K562 (cell line): Measurements from ENCODE around the gene CYFIP2. TPM values are rescaled to one million over a fixed set of nuclear protein-coding genes. Genes with fewer than 3 reads are reported as not detected.

Experiments
- ATAC-seq: fragments of 200-7000 bp; cut with Tn5 transposase; 3 replicates; pipeline ENCODE4 v1.9.1; 2020; ENCODE audit warnings: moderate library complexity
- BruUV-seq: library from RNA; stranded (reverse); fragments of 400-500 nt; replicated peaks from 2 replicates; lab custom pipeline; 2021; lab: Mats Ljungman, UMichigan
- CTCF ChIA-PET: fragments of 300-600 bp; formaldehyde crosslinking; extraction: SDS; loops from one replicate; lab custom pipeline; 2021; ENCODE audit warnings: low intra/inter-chr PET ratio; lab: Yijun Ruan, JAX
- POLR2A ChIA-PET: fragments of 300-600, 350-650 bp; sonication (Branson Sonifier 250); formaldehyde crosslinking; extraction: SDS; loops from one replicate; lab custom pipeline; 2021; ENCODE audit warnings: antibody characterized with exemption, inconsistent platforms; lab: Yijun Ruan, JAX
- DNase-seq, 4 experiments: peaks; one replicate each; pipeline versions ENCODE4 v3.0.0 to v3.0.0-alpha.2; 2011 to 2018; ENCODE audit warnings: low spot score in 3 of 4, mixed read lengths in 3 of 4; ENCODE audit errors: extremely low read depth in 1 of 4
- FAIRE-seq: peaks from 2 replicates; lab custom pipeline; 2011; peaks lifted over from hg19 to GRCh38; lab: Jason Lieb, UNC
- H2AFZ ChIP-seq: 2 replicates; pipeline ENCODE4 v1.6.0; 2011; ENCODE audit warnings: low read depth, low read length, control low read depth, inconsistent platforms
- H3K27ac ChIP-seq: fragments of 200-600 bp; 3 replicates; pipeline ENCODE4 v1.8.0; 2011; ENCODE audit warnings: low read depth, mild to moderate bottlenecking, control low read depth, inconsistent platforms, low read length, moderate library complexity, mixed read lengths; ENCODE audit errors: extremely low read depth
- H3K27me3 ChIP-seq, 2 experiments: fragments of 300-600 bp in 1 of 2; 2 replicates in 1 of 2; 3 replicates in 1 of 2; pipeline versions ENCODE4 v1.6.0 to v1.8.0; 2011; ENCODE audit warnings: inconsistent platforms in 2 of 2, low read length in 2 of 2, mild to moderate bottlenecking in 1 of 2, mixed read lengths in 1 of 2, moderate library complexity in 1 of 2; ENCODE audit not compliant: control insufficient read depth in 2 of 2, insufficient read depth in 2 of 2
- H3K36me3 ChIP-seq: fragments of 300-600 bp; 3 replicates; pipeline ENCODE4 v1.8.0; 2011; ENCODE audit warnings: mild to moderate bottlenecking, low read length, inconsistent platforms; ENCODE audit not compliant: control insufficient read depth, insufficient read depth
- H3K4me1 ChIP-seq, 2 experiments: fragments of 200-600 bp in 1 of 2; replicated peaks in 1 of 2; 2 replicates in 1 of 2; 3 replicates in 1 of 2; pipeline versions ENCODE4 v1.5.1 to v1.8.0; 2011; ENCODE audit warnings: inconsistent platforms in 2 of 2, low read length in 2 of 2, mild to moderate bottlenecking in 1 of 2, mixed read lengths in 1 of 2, moderate library complexity in 1 of 2; ENCODE audit not compliant: control insufficient read depth in 2 of 2, insufficient read depth in 2 of 2
- H3K4me2 ChIP-seq: 2 replicates; pipeline ENCODE4 v1.6.1; 2011; ENCODE audit warnings: low read length, control low read depth, inconsistent platforms, mixed read lengths; ENCODE audit not compliant: insufficient read depth
- H3K4me3 ChIP-seq: fragments of 200-600 bp; sonication (generic), shearing (Covaris generic); 2 replicates; pipeline ENCODE4 v1.5.1; 2016; ENCODE audit warnings: control low read depth, inconsistent platforms
- H3K79me2 ChIP-seq: fragments of 200-600 bp; 3 replicates; pipeline ENCODE4 v1.8.0; 2011; ENCODE audit warnings: low read length, inconsistent platforms; ENCODE audit not compliant: control insufficient read depth, insufficient read depth
- H3K9ac ChIP-seq, 2 experiments: 2 replicates each; pipeline versions ENCODE4 v1.6.0 to v1.6.1; 2011; ENCODE audit warnings: low read depth in 2 of 2, low read length in 2 of 2, control low read depth in 1 of 2, inconsistent platforms in 1 of 2, mild to moderate bottlenecking in 1 of 2, mixed read lengths in 1 of 2; ENCODE audit not compliant: insufficient read depth in 1 of 2
- H3K9me1 ChIP-seq: one replicate; pipeline ENCODE4 v1.6.0; 2011; ENCODE audit warnings: inconsistent platforms, mild to moderate bottlenecking, low read length, moderate library complexity; ENCODE audit not compliant: control insufficient read depth, insufficient read depth
- H3K9me3 ChIP-seq: replicated peaks from 2 replicates; pipeline ENCODE4 v1.5.1; 2011; ENCODE audit warnings: low read depth, low read length, inconsistent platforms; ENCODE audit not compliant: control insufficient read depth, insufficient read depth
- H4K20me1 ChIP-seq: replicated peaks from 2 replicates; pipeline ENCODE4 v1.6.1; 2011; ENCODE audit warnings: low read length, inconsistent platforms, mixed read lengths; ENCODE audit not compliant: control insufficient read depth, insufficient read depth
- HDAC6 ChIP-seq: IDR thresholded peaks from 2 replicates; pipeline ENCODE4 v1.6.1; 2012; ENCODE audit warnings: low read depth, mild to moderate bottlenecking, control low read depth, inconsistent platforms, low read length, moderate library complexity
- HOXB6 ChIP-seq: fragments of 250-450 bp; sonication (Bioruptor Pico); IDR thresholded peaks from 2 replicates; pipeline ENCODE4 v1.5.1; 2022; ENCODE audit warnings: mild to moderate bottlenecking, borderline replicate concordance
- MCM5 ChIP-seq: fragments of 450-650 bp; IDR thresholded peaks from 2 replicates; pipeline ENCODE4 v1.6.1; 2016; ENCODE audit warnings: low read depth
- NFRKB ChIP-seq: fragments of 450-650 bp; IDR thresholded peaks from 2 replicates; pipeline ENCODE4 v1.6.1; 2016; ENCODE audit warnings: low read depth
- RBM25 ChIP-seq: fragments of 200-400 bp; formaldehyde crosslinking; IDR thresholded peaks from 2 replicates; pipeline ENCODE4 v1.6.1; 2018; ENCODE audit warnings: low read length, low read depth, moderate library complexity; ENCODE audit not compliant: severe bottlenecking
- SRF ChIP-seq, 2 experiments: fragments of 250-450, 450-650 bp in 1 of 2; sonication (Bioruptor Pico) in 1 of 2; sonication (generic) in 1 of 2; formaldehyde crosslinking; IDR thresholded peaks; 2 replicates each; pipeline versions ENCODE4 v1.5.0 to v1.5.1; 2020 to 2022; ENCODE audit warnings: mild to moderate bottlenecking in 1 of 2, missing genetic modification reagents in 1 of 2
- ZFP36 ChIP-seq: fragments of 150-350 bp; IDR thresholded peaks from 2 replicates; pipeline ENCODE4 v1.6.1; 2018; ENCODE audit warnings: low read length, low read depth; ENCODE audit not compliant: partially characterized antibody
- ZNF23 ChIP-seq: fragments of 250-450 bp; sonication (Bioruptor Pico); IDR thresholded peaks from 2 replicates; pipeline ENCODE4 v1.4.0; 2020; ENCODE audit warnings: mild to moderate bottlenecking
- ZNF57 ChIP-seq: fragments of 450-650 bp; formaldehyde crosslinking; IDR thresholded peaks from 2 replicates; pipeline ENCODE4 v1.4.0; 2020; ENCODE audit warnings: mild to moderate bottlenecking, moderate library complexity
- WGBS: fragments of 100-300 bp; shearing (Covaris generic); methylation state at CpG from one replicate; pipeline ENCODE4 v1.1.6; 2016; ENCODE audit warnings: low coverage, mixed read lengths; ENCODE audit not compliant: insufficient coverage; ENCODE audit errors: missing lambda C conversion rate; 5-methylcytosine and 5-hydroxymethylcytosine counted together
- in situ Hi-C: fragments of 300-500 bp; cut with MboI; formaldehyde crosslinking; loops from 4 replicates; pipeline ENCODE4 v1.15.0; 2018; ENCODE audit warnings: inconsistent platforms, mixed read lengths
- intact Hi-C: fragments of 100-400 bp; cut with micrococcal nuclease; formaldehyde crosslinking; loops from 2 replicates; pipeline ENCODE4 v1.14.2; 2022
- polyA plus RNA-seq, 8 experiments: library from polyadenylated mRNA; depleted of rRNA in 4 of 8; stranded (reverse) in 5 of 8; unstranded in 3 of 8; fragments of >200 nt; fragmentation: Nextera tagmentation in 2 of 8; fragmentation: Illumina TruSeq in 1 of 8; extraction: Ambion mirVana in 2 of 8; extraction: Trizol in 1 of 8; gene quantifications; 2 replicates each; pipeline versions ENCODE4 v1.2.1 to v1.2.3, GENCODE V29; 2011 to 2014; ENCODE audit warnings: inconsistent platforms in 1 of 8, missing spikeins in 1 of 8
- total RNA-seq, 7 experiments: library from RNA; depleted of rRNA in 6 of 7; stranded (reverse); fragments of >200 nt in 6 of 7; fragmentation: Illumina TruSeq in 2 of 7; extraction: Trizol in 2 of 7; gene quantifications; 2 replicates each; pipeline versions ENCODE4 v1.2.1 to v1.2.3, GENCODE V29; 2011 to 2021; ENCODE audit warnings: low replicate concordance in 1 of 7

The CYFIP2 gene
- total and polyA plus RNA-seq, 9 of the 15 experiments (the other 6 are each of a cell fraction or from before 2014, with no cell fraction given), result 0.76 to 2.9 (median 1.4) TPM; not detected in 1

DNA sequence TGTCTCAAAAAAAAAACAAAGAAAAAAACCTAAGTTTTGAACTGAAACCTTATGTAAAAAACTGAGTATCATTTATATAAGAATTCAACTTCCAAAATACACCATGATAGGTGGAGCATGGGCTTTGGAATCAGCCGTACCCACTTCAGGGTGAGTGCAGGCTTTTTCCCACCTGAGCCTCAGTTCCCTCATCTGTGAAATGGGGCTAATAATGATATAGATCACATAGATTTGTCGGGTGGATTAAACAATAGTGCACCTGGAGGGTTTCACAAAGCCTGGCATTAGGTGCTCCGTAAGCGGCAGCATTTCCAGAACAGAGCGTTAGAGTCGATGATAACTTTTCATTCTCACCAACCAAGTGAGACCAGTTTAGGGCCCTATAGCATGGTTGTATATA, 91.9 kb downstream of the CYFIP2 start:
- BruUV-seq, result no TSS peak
- H3K9ac ChIP-seq, result no peak overlapping the region
- no peaks in the 10 kb centered on the region for H3K79me2 ChIP-seq
- H3K36me3 ChIP-seq, result no peaks in the 10 kb centered on the region
- peaks cover 0 to 11% of the 10 kb centered on the region in 2 experiments; a peak in 2 of 5 replicates for H3K27me3 ChIP-seq
- intact Hi-C loops (no loop called here), in situ Hi-C loops (no loop called here)
- H3K4me3 ChIP-seq, result no peak overlapping the region
- no peak overlapping the region for H3K27ac ChIP-seq
- H2AFZ ChIP-seq, result no peak overlapping the region
- CTCF ChIA-PET, result no interaction called here
- H3K9me1 ChIP-seq, result no peaks in the 10 kb centered on the region
- TF ChIP-seq RBM25, result peak; percentile 63
- TF ChIP-seq ZFP36, result no peak
- TF ChIP-seq, all 486 proteins: peak for 1
- DNase-seq, result no peak
- Histone ChIP-seq H3K4me1 (peaks cover 7 to 27% of the 10 kb centered on the region in 2 experiments; a peak in 4 of 5 replicates), H3K9me3 (no peaks in the 10 kb centered on the region), H3K4me2 (no peak overlapping the region), H4K20me1 (0 out of 2 replicates have a peak, but pooled peaks cover 1% of the 10 kb centered on the region)
- 22% methylated on average over 6 of the region's 6 CpGs for WGBS
- FAIRE-seq, result no peak
- POLR2A ChIA-PET, result no interaction called here
- no peak for ATAC-seq

DNA sequence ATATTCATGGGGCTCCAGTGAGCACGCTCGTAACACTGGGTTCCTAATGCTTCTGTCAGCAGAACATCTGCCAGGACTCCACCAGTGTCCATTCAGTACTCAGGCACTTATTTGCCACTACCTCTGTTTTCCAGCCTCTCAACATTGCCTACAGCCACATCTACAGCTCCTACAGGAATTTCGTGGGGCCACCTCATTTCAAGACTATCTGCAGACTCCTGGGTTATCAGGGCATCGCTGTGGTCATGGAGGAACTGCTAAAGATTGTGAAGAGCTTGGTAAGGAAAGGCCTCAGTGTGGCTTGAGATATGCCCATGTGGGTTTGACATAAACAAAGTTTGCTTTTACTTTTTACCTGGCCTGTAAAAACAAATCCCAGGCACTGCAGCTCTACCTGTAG, 92.9 kb downstream of the CYFIP2 start:
- no TSS peak for BruUV-seq
- Histone ChIP-seq H3K4me2 (no peak overlapping the region), H3K36me3 (no peaks in the 10 kb centered on the region), H3K79me2 (no peaks in the 10 kb centered on the region), H3K9ac (no peak overlapping the region), H4K20me1 (0 out of 2 replicates have a peak, but pooled peaks cover 2% of the 10 kb centered on the region), H3K9me1 (no peaks in the 10 kb centered on the region), H3K27me3 (peaks cover 0 to 19% of the 10 kb centered on the region in 2 experiments; a peak in 1 of 5 replicates), H3K4me1 (peaks cover 7 to 28% of the 10 kb centered on the region in 2 experiments; a peak in 4 of 5 replicates), H3K9me3 (no peaks in the 10 kb centered on the region), H3K27ac (no peak overlapping the region), H3K4me3 (no peak overlapping the region), H2AFZ (no peak overlapping the region)
- CTCF ChIA-PET, result no interaction called here
- POLR2A ChIA-PET, result interaction anchor here (1.5 kb wide), 1 partner anchor 216 kb away, joined by 3 read pairs; the partner anchor contains the start of gene MED7
- in situ Hi-C loops, result no loop called here
- intact Hi-C loops, result no loop called here
- FAIRE-seq, result no peak
- no peak for ATAC-seq
- no peak for DNase-seq
- WGBS, result 6% methylated on average over 4 of the region's 4 CpGs
- TF ChIP-seq MCM5 (no peak), HDAC6 (no peak), NFRKB (no peak), ZNF23 (CRISPR knock-in tag) (no peak), SRF (CRISPR knock-in tag; IDR thresholded peaks at IDR 0.05) (0 out of 4 replicates have a peak, but pooled peaks of 1 of the 2 experiments have one; percentile 25), HOXB6 (no peak), ZNF57 (CRISPR knock-in tag) (no peak)
